Fibroblast of the aortic adventitia (primary cell): ENCODE data around the gene DMD. TPM values are rescaled to one million over a fixed set of nuclear protein-coding genes. Genes with fewer than 3 reads are reported as not detected.

Experiments
- DNase-seq: peaks from one replicate; pipeline ENCODE4 v3.0.0-alpha.2; 2010; ENCODE audit warnings: low read depth
- H3K4me3 ChIP-seq: 2 replicates; pipeline ENCODE4 v1.5.1; 2011; ENCODE audit warnings: low read depth, mild to moderate bottlenecking, control low read depth, low read length, moderate library complexity
- CTCF ChIP-seq: IDR thresholded peaks from 2 replicates; pipeline ENCODE4 v1.5.1; 2011; ENCODE audit warnings: mild to moderate bottlenecking, low read length, control low read depth, inconsistent platforms; ENCODE audit not compliant: insufficient read depth
- total RNA-seq: library from RNA; depleted of rRNA; stranded (reverse); fragments of >200 nt; gene quantifications from 2 replicates; pipeline ENCODE4 v1.2.3, GENCODE V29; 2012; ENCODE audit warnings: low replicate concordance

The DMD gene
- total RNA-seq, 1 donor, result 10.3 TPM

- no peak overlapping the region for H3K4me3 ChIP-seq
- TF ChIP-seq CTCF, result no peak
- no peak for DNase-seq
These were observed 1912.4 kb downstream of the DMD start for GRCh38 chrX:31298916-31299315.

- no peak overlapping the region for H3K4me3 ChIP-seq
- no peak for TF ChIP-seq CTCF
- DNase-seq, result no peak
These were observed 1913.5 kb downstream of the DMD start for GRCh38 chrX:31297881-31298280.

GRCh38 chrX:31294475-31294874 is 1916.9 kb downstream of the DMD start:
- no peak for DNase-seq
- TF ChIP-seq CTCF, result no peak
- H3K4me3 ChIP-seq, result no peak overlapping the region

- TF ChIP-seq CTCF, result no peak
- no peak for DNase-seq
- H3K4me3 ChIP-seq, result no peak overlapping the region
These were observed 1917.9 kb downstream of the DMD start for GRCh38 chrX:31293409-31293808.

GRCh38 chrX:31291131-31291530 is 1920.2 kb downstream of the DMD start:
- H3K4me3 ChIP-seq, result no peak overlapping the region
- TF ChIP-seq CTCF, result no peak
- DNase-seq, result no peak

GRCh38 chrX:31287861-31288260 is 1923.5 kb downstream of the DMD start:
- no peak overlapping the region for H3K4me3 ChIP-seq
- no peak for TF ChIP-seq CTCF
- no peak for DNase-seq

- no peak for TF ChIP-seq CTCF
- no peak overlapping the region for H3K4me3 ChIP-seq
- no peak for DNase-seq
These were observed 1930.8 kb downstream of the DMD start for GRCh38 chrX:31280580-31280979.
